Type B pancreatic cell (in vitro differentiated cells): ENCODE results near the gene MMP25. TPM values are rescaled to one million over a fixed set of nuclear protein-coding genes. Genes with fewer than 3 reads are reported as not detected.

ENCODE experiments used
- DNase-seq: peaks from one replicate; pipeline ENCODE4 v3.0.0; 2021; ENCODE audit warnings: mixed read lengths; ENCODE audit not compliant: unreplicated experiment; ENCODE audit errors: extremely low spot score
- H3K27ac Mint-ChIP-seq: 2 replicates; pipeline ENCODE4 v1.8.0; 2021; ENCODE audit warnings: mild to moderate bottlenecking, mixed read lengths
- H3K27me3 Mint-ChIP-seq: 2 replicates; pipeline ENCODE4 v1.8.0; 2021; ENCODE audit warnings: mixed read lengths
- H3K36me3 Mint-ChIP-seq: 2 replicates; pipeline ENCODE4 v1.8.0; 2021; ENCODE audit warnings: mixed read lengths
- H3K4me1 Mint-ChIP-seq: one replicate; pipeline ENCODE4 v1.8.0; 2021; ENCODE audit warnings: mixed read lengths; ENCODE audit not compliant: unreplicated experiment
- H3K4me3 Mint-ChIP-seq: 2 replicates; pipeline ENCODE4 v1.8.0; 2021; ENCODE audit warnings: mild to moderate bottlenecking, mixed read lengths
- H3K9me3 Mint-ChIP-seq: 2 replicates; pipeline ENCODE4 v1.8.0; 2021; ENCODE audit warnings: mixed read lengths
- total RNA-seq: library from RNA; stranded (reverse); gene quantifications from 2 replicates; pipeline ENCODE4 v1.2.1, GENCODE V29; 2021; ENCODE audit warnings: low replicate concordance
- TF ChIP-seq, protein P1 (sequence below): fragments of 200-600 bp; sonication (generic); conservative IDR thresholded peaks from 2 replicates; pipeline ENCODE4 v1.5.0; 2021; ENCODE audit warnings: antibody characterized with exemption, mild to moderate bottlenecking

The MMP25 gene
- total RNA-seq, 1 donor from 2014 or later: 0.14 TPM

DNA sequence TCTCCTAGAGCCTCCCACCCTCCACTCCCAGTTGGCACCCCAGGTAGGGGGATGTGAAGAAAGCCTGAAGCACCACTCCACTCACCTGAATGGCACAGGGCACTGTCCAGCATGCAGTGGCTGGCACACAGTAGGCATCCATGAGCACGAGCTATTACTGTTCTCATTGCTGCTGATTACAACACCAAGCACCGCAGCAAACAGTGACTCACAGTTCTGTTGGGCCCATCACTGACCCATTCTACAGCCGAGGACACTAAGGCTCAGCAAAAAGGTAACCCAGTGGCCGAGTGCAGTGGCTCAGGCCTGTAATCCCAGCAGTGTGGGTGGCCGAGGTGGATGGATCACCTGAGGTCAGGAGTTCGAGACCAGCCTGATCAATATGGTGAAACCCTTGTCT is 50.0 kb downstream of the MMP25 start:
- H3K36me3 Mint-ChIP-seq: no peaks in the 10 kb centered on the region
- H3K9me3 Mint-ChIP-seq: no peaks in the 10 kb centered on the region
- no peak for DNase-seq
- TF ChIP-seq, protein P1, sequence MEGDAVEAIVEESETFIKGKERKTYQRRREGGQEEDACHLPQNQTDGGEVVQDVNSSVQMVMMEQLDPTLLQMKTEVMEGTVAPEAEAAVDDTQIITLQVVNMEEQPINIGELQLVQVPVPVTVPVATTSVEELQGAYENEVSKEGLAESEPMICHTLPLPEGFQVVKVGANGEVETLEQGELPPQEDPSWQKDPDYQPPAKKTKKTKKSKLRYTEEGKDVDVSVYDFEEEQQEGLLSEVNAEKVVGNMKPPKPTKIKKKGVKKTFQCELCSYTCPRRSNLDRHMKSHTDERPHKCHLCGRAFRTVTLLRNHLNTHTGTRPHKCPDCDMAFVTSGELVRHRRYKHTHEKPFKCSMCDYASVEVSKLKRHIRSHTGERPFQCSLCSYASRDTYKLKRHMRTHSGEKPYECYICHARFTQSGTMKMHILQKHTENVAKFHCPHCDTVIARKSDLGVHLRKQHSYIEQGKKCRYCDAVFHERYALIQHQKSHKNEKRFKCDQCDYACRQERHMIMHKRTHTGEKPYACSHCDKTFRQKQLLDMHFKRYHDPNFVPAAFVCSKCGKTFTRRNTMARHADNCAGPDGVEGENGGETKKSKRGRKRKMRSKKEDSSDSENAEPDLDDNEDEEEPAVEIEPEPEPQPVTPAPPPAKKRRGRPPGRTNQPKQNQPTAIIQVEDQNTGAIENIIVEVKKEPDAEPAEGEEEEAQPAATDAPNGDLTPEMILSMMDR: no peak
- peaks cover 17% of the 10 kb centered on the region for H3K4me1 Mint-ChIP-seq
- no peak overlapping the region for H3K4me3 Mint-ChIP-seq
- H3K27me3 Mint-ChIP-seq: peaks cover 52% of the 10 kb centered on the region
- H3K27ac Mint-ChIP-seq: no peak overlapping the region

DNA sequence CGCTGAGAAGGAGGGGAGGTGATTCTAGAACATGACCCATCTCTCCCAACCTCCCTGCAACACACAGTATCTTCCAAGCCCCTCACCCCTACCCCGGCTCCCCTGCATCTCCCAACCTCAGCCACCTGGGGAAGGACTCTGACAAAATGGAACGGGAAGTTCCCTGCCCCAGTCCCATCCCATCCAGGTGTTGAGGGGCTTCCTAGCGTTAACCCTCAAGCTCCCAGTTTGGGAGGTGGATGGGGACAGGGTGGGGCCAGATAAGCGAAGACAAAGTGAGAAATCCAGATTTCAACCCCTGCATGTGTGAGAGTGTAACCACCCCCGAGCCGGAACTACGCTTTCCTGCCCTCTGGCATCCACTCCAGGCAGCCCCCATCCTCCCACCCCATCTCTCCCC is 50.9 kb downstream of the MMP25 start:
- H3K4me1 Mint-ChIP-seq: peaks cover 22% of the 10 kb centered on the region
- no peaks in the 10 kb centered on the region for H3K36me3 Mint-ChIP-seq
- TF ChIP-seq, protein P1: no peak
- peaks cover 58% of the 10 kb centered on the region for H3K27me3 Mint-ChIP-seq
- no peak overlapping the region for H3K4me3 Mint-ChIP-seq
- no peak overlapping the region for H3K27ac Mint-ChIP-seq
- DNase-seq: no peak
- no peaks in the 10 kb centered on the region for H3K9me3 Mint-ChIP-seq

DNA sequence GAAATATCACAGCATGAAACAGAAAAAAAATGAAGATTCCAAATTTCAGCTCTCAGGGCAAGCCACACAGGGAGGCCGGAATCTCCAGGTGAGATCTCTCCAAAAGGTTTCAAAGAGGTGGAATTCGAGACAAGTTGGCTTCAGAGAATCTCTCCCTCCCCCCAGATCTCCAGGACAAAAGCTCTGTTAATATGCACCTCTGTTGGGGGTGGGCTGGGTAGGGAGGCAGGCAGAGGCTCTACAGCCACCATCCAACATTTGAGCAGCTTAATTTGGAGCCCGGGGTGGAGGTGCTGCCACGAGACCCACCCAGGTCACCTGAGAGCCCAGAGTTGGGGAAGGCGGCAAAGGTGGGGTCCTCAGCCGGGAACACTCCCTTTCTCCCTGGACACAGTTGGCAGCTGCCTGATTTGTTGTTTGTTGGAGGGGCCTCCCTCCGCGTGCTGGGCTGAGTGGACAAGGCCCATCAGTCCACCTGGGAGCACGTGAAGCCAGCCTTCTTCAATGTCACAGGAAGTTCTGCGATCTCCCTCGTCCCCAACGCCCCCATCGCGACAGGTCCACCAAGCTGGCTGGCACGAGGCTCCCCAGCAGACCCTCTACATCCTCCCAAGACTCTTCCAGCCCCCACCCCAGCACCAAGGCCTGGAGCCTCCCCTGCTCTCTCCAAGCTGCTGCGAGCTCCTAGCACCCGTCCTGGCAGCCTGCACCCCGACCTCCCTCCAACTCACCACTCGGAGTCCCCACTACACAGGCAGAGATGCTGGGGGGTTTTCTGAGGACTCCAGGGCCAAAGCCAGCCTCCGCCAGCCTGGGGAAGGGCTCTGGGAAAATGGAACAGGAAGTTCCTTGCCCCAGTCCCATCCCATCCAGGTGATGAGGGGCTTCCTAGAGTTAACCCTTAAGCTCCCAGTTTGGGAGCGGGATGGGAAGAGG is 52.4 kb downstream of the MMP25 start, which contains the start of gene ZSCAN10:
Gene ZSCAN10, minus strand, starts transcription at position 836 of the 936 bp plus-strand sequence. CDS start 6,357 bp downstream, outside the sequence.
- Mint-ChIP-seq H3K36me3 (no peaks in the 10 kb centered on the region), H3K4me3 (peak within 1 kb of the TSS; percentile 86), H3K9me3 (no peaks in the 10 kb centered on the region), H3K27me3 (peaks cover 56% of the 10 kb centered on the region), H3K4me1 (peaks cover 23% of the 10 kb centered on the region), H3K27ac (peak within 1 kb of the TSS; percentile 54)
- DNase-seq: no peak
- TF ChIP-seq, protein P1: no peak

DNA sequence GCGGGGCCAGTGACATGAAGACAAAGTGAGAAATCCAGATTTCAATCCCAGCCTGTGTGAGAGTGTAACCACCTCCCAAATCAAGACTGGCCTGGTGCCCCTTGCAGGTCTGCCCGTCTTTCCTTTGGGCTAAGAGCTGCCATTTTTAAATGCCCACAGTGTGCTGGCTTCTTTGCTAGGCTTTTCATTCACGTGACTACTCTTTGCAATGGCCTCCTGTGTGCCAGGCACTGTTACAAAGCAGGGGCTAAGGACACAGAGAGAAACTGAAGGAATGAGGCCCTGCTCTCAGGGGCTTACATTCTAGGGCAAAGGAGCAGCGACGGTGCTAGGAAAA is 53.0 kb downstream of the MMP25 start:
- H3K27me3 Mint-ChIP-seq: peaks cover 56% of the 10 kb centered on the region
- no peak overlapping the region for H3K4me3 Mint-ChIP-seq
- TF ChIP-seq, protein P1: no peak
- H3K36me3 Mint-ChIP-seq: no peaks in the 10 kb centered on the region
- no peaks in the 10 kb centered on the region for H3K9me3 Mint-ChIP-seq
- H3K4me1 Mint-ChIP-seq: peaks cover 23% of the 10 kb centered on the region
- no peak for DNase-seq
- no peak overlapping the region for H3K27ac Mint-ChIP-seq

DNA sequence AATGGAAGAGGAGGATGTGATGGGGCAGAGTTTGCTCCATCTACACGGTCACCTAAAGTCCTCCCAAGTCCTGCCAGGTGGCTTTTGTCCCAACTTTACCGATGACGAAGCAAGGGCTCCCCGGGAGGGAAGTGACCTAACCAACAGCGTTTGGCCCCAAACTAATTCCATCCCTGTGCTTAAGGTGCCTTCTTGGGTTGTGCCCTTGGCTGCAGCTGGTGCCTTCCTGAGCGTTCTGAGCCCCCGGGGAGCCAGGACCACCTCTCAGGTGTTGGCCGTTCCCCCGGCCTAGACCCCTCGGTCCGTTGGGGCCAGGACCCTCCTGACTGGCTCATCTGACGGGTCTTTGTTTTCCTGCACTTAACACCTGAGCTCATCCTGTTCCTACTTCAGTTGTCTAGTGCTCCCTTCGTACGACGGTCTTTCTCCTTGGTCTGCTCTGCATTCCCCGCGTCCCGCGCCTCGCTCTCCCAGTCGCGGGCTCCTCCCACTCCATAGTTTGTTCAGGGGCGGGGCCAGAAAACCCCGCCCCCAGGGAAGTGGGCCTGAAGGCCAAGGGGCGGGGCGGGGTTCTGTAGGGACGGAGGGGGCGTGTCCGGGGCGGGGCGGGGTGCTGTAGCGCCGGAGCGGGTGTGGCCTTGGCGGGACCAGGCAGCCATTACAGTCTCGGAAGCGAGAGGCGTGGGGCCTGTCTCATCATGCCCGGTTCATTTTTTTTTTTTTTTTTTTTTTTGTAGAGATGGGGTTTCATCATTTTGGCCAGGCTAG is 53.6 kb downstream of the MMP25 start:
- peaks cover 52% of the 10 kb centered on the region for H3K27me3 Mint-ChIP-seq

More for the DNA sequence above, 53.6 kb downstream of the MMP25 start:
- DNase-seq: peak; percentile 91
- peak overlapping the region; percentile 86 for H3K4me3 Mint-ChIP-seq
- peaks cover 23% of the 10 kb centered on the region for H3K4me1 Mint-ChIP-seq
- H3K27ac Mint-ChIP-seq: peak overlapping the region; percentile 54
- no peaks in the 10 kb centered on the region for H3K9me3 Mint-ChIP-seq
- no peaks in the 10 kb centered on the region for H3K36me3 Mint-ChIP-seq
- TF ChIP-seq, protein P1: no peak
